GM23338 (cell line): Measurements from ENCODE around the gene STK39. TPM values are rescaled to one million over a fixed set of nuclear protein-coding genes. Genes with fewer than 3 reads are reported as not detected.

Experiments
- EZH2 ChIP-seq: fragments of 200-600 bp; sonication (generic); IDR thresholded peaks from one replicate; pipeline ENCODE4 v1.8.0; 2017; ENCODE audit warnings: antibody characterized with exemption, mild to moderate bottlenecking, low read depth; ENCODE audit not compliant: unreplicated experiment
- EZH2phosphoT487 ChIP-seq: fragments of 200-600 bp; sonication (generic); IDR thresholded peaks from one replicate; pipeline ENCODE4 v1.8.1; 2018; ENCODE audit warnings: antibody characterized with exemption; ENCODE audit not compliant: unreplicated experiment
- STAT1 ChIP-seq: IDR thresholded peaks from one replicate; pipeline ENCODE4 v1.6.1; 2016; ENCODE audit warnings: antibody characterized with exemption; ENCODE audit not compliant: unreplicated experiment
- polyA plus RNA-seq: library from polyadenylated mRNA; unstranded; fragments of >200 nt; fragmentation: Nextera tagmentation; extraction: Ambion mirVana; gene quantifications from 2 replicates; pipeline ENCODE4 v1.2.1, GENCODE V29; 2016
- total RNA-seq: library from RNA; depleted of rRNA; stranded (reverse); fragments of >200 nt; shearing (Covaris generic); gene quantifications from 2 replicates; pipeline ENCODE4 v1.2.3, GENCODE V29; 2014
- TF ChIP-seq, protein P1 (sequence below), 2 experiments: fragments of 200-600 bp in 1 of 2; sonication (generic) in 1 of 2; conservative IDR thresholded peaks; 2 replicates each; pipeline versions ENCODE4 v1.5.1 to v1.6.1; 2016 to 2017; ENCODE audit warnings: antibody characterized with exemption in 2 of 2, low read depth in 2 of 2, mild to moderate bottlenecking in 2 of 2, moderate library complexity in 1 of 2
- TF ChIP-seq, protein P2 (sequence below): fragments of 250-450 bp; sonication (Bioruptor Pico); IDR thresholded peaks from 2 replicates; pipeline ENCODE4 v1.5.0; 2020; ENCODE audit warnings: mild to moderate bottlenecking, moderate library complexity
- TF ChIP-seq, protein P3 (sequence below): IDR thresholded peaks from 2 replicates; pipeline ENCODE4 v1.6.1; 2016; ENCODE audit warnings: antibody characterized with exemption

Gene STK39
- total and polyA plus RNA-seq, 2 experiments from 2014 or later, result 9.5 to 16.9 TPM

DNA sequence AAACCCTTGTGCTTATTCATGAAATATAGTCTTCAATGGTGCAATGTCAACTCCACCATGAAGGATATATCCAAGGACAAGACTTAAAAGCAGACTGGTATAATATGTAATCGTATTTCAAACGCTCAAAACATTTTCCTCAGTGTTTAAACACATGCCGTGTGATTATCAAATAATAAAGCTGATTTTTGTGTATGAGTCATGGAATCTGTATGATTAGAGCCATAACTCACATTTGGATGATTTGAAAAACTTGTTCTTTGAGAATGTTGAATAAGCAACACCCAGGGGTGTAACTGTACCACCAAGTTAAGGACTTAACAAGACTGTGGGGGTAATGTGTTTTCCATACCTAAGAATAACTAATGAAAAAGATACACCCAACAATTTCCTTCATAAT, 215.3 kb downstream of the STK39 start (continued):
- TF ChIP-seq, protein P1, sequence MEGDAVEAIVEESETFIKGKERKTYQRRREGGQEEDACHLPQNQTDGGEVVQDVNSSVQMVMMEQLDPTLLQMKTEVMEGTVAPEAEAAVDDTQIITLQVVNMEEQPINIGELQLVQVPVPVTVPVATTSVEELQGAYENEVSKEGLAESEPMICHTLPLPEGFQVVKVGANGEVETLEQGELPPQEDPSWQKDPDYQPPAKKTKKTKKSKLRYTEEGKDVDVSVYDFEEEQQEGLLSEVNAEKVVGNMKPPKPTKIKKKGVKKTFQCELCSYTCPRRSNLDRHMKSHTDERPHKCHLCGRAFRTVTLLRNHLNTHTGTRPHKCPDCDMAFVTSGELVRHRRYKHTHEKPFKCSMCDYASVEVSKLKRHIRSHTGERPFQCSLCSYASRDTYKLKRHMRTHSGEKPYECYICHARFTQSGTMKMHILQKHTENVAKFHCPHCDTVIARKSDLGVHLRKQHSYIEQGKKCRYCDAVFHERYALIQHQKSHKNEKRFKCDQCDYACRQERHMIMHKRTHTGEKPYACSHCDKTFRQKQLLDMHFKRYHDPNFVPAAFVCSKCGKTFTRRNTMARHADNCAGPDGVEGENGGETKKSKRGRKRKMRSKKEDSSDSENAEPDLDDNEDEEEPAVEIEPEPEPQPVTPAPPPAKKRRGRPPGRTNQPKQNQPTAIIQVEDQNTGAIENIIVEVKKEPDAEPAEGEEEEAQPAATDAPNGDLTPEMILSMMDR (conservative IDR thresholded peaks at IDR 0.05; ENCODE audit: low read depth in 2 of 2), result no peak
- TF ChIP-seq, protein P2, sequence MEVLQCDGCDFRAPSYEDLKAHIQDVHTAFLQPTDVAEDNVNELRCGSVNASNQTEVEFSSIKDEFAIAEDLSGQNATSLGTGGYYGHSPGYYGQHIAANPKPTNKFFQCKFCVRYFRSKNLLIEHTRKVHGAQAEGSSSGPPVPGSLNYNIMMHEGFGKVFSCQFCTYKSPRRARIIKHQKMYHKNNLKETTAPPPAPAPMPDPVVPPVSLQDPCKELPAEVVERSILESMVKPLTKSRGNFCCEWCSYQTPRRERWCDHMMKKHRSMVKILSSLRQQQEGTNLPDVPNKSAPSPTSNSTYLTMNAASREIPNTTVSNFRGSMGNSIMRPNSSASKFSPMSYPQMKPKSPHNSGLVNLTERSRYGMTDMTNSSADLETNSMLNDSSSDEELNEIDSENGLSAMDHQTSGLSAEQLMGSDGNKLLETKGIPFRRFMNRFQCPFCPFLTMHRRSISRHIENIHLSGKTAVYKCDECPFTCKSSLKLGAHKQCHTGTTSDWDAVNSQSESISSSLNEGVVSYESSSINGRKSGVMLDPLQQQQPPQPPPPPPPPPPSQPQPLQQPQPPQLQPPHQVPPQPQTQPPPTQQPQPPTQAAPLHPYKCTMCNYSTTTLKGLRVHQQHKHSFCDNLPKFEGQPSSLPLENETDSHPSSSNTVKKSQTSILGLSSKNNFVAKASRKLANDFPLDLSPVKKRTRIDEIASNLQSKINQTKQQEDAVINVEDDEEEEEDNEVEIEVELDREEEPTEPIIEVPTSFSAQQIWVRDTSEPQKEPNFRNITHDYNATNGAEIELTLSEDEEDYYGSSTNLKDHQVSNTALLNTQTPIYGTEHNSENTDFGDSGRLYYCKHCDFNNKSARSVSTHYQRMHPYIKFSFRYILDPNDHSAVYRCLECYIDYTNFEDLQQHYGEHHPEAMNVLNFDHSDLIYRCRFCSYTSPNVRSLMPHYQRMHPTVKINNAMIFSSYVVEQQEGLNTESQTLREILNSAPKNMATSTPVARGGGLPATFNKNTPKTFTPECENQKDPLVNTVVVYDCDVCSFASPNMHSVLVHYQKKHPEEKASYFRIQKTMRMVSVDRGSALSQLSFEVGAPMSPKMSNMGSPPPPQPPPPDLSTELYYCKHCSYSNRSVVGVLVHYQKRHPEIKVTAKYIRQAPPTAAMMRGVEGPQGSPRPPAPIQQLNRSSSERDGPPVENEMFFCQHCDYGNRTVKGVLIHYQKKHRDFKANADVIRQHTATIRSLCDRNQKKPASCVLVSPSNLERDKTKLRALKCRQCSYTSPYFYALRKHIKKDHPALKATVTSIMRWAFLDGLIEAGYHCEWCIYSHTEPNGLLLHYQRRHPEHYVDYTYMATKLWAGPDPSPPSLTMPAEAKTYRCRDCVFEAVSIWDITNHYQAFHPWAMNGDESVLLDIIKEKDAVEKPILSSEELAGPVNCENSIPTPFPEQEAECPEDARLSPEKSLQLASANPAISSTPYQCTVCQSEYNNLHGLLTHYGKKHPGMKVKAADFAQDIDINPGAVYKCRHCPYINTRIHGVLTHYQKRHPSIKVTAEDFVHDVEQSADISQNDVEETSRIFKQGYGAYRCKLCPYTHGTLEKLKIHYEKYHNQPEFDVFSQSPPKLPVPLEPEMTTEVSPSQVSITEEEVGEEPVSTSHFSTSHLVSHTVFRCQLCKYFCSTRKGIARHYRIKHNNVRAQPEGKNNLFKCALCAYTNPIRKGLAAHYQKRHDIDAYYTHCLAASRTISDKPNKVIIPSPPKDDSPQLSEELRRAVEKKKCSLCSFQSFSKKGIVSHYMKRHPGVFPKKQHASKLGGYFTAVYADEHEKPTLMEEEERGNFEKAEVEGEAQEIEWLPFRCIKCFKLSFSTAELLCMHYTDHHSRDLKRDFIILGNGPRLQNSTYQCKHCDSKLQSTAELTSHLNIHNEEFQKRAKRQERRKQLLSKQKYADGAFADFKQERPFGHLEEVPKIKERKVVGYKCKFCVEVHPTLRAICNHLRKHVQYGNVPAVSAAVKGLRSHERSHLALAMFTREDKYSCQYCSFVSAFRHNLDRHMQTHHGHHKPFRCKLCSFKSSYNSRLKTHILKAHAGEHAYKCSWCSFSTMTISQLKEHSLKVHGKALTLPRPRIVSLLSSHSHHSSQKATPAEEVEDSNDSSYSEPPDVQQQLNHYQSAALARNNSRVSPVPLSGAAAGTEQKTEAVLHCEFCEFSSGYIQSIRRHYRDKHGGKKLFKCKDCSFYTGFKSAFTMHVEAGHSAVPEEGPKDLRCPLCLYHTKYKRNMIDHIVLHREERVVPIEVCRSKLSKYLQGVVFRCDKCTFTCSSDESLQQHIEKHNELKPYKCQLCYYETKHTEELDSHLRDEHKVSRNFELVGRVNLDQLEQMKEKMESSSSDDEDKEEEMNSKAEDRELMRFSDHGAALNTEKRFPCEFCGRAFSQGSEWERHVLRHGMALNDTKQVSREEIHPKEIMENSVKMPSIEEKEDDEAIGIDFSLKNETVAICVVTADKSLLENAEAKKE (CRISPR knock-in tag), result no peak
- TF ChIP-seq STAT1 (no peak), EZH2phosphoT487 (no peak), EZH2 (no peak)
- TF ChIP-seq, protein P3, sequence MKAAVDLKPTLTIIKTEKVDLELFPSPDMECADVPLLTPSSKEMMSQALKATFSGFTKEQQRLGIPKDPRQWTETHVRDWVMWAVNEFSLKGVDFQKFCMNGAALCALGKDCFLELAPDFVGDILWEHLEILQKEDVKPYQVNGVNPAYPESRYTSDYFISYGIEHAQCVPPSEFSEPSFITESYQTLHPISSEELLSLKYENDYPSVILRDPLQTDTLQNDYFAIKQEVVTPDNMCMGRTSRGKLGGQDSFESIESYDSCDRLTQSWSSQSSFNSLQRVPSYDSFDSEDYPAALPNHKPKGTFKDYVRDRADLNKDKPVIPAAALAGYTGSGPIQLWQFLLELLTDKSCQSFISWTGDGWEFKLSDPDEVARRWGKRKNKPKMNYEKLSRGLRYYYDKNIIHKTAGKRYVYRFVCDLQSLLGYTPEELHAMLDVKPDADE, result no peak
